WTC11 (cell line): Measurements from ENCODE around the gene FFAR3. TPM values are rescaled to one million over a fixed set of nuclear protein-coding genes. Genes with fewer than 3 reads are reported as not detected.
A peak's percentile ranks its signal among the peaks of the same experiment; 100 is the strongest.

Source experiments
- ATAC-seq: fragments of 200-7000 bp; cut with Tn5 transposase; 2 replicates; pipeline ENCODE4 v1.10.0; 2021; ENCODE audit warnings: mild to moderate bottlenecking, moderate library complexity
- CTCF ChIA-PET: fragments of 300-600 bp; sonication (Branson Sonifier 250); formaldehyde crosslinking; loops from one replicate; lab custom pipeline; 2021; ENCODE audit warnings: antibody characterized with exemption; lab: Charles Lee
- POLR2A ChIA-PET: fragments of 350-600 bp; sonication (Branson Sonifier 250); formaldehyde crosslinking; loops from one replicate; lab custom pipeline; 2021; ENCODE audit warnings: antibody characterized with exemption; lab: Charles Lee
- DNase-seq: peaks from one replicate; pipeline ENCODE4 v3.0.0; 2021; ENCODE audit warnings: low spot score
- H3K27ac Mint-ChIP-seq: 2 replicates; pipeline ENCODE4 v1.8.0; 2021; ENCODE audit warnings: mixed read lengths
- H3K27me3 Mint-ChIP-seq: 2 replicates; pipeline ENCODE4 v1.8.0; 2021; ENCODE audit warnings: low read depth, mild to moderate bottlenecking, moderate library complexity, mixed read lengths
- H3K36me3 Mint-ChIP-seq: 2 replicates; pipeline ENCODE4 v1.8.0; 2021; ENCODE audit warnings: mixed read lengths
- H3K4me1 Mint-ChIP-seq: 2 replicates; pipeline ENCODE4 v1.8.0; 2022; ENCODE audit warnings: mixed read lengths
- H3K4me3 Mint-ChIP-seq: 2 replicates; pipeline ENCODE4 v1.8.0; 2021; ENCODE audit warnings: mild to moderate bottlenecking, moderate library complexity, mixed read lengths
- H3K9me3 Mint-ChIP-seq: 2 replicates; pipeline ENCODE4 v1.8.0; 2021; ENCODE audit warnings: mixed read lengths
- ARID4B ChIP-seq: sonication (generic); formaldehyde crosslinking; IDR thresholded peaks from 2 replicates; pipeline ENCODE4 v1.8.0; 2023; ENCODE audit warnings: missing genetic modification reagents, mild to moderate bottlenecking, borderline replicate concordance
- FOXP1 ChIP-seq: sonication (generic); formaldehyde crosslinking; IDR thresholded peaks from 2 replicates; pipeline ENCODE4 v1.8.0; 2022; ENCODE audit warnings: missing genetic modification reagents, mild to moderate bottlenecking, moderate library complexity, borderline replicate concordance
- GABPB1 ChIP-seq: sonication (generic); formaldehyde crosslinking; IDR thresholded peaks from 2 replicates; pipeline ENCODE4 v1.8.1; 2023; ENCODE audit warnings: mild to moderate bottlenecking, missing genetic modification reagents
- JUN ChIP-seq: sonication (generic); formaldehyde crosslinking; IDR thresholded peaks from 2 replicates; pipeline ENCODE4 v1.8.0; 2023; ENCODE audit warnings: mild to moderate bottlenecking, missing genetic modification reagents
- MXD4 ChIP-seq: fragments of 250-450 bp; sonication (Bioruptor Pico); IDR thresholded peaks from 2 replicates; pipeline ENCODE4 v1.8.0; 2021; ENCODE audit warnings: mild to moderate bottlenecking, moderate library complexity, borderline replicate concordance
- RELA ChIP-seq: sonication (generic); formaldehyde crosslinking; IDR thresholded peaks from 2 replicates; pipeline ENCODE4 v1.8.1; 2022; ENCODE audit warnings: missing genetic modification reagents, mild to moderate bottlenecking, borderline replicate concordance
- SMAD4 ChIP-seq: sonication (generic); formaldehyde crosslinking; IDR thresholded peaks from 2 replicates; pipeline ENCODE4 v1.8.0; 2022; ENCODE audit warnings: mild to moderate bottlenecking, missing genetic modification reagents
- ZNF232 ChIP-seq: sonication (generic); formaldehyde crosslinking; IDR thresholded peaks from 2 replicates; pipeline ENCODE4 v1.8.0; 2022; ENCODE audit warnings: mild to moderate bottlenecking, missing genetic modification reagents
- ZNF317 ChIP-seq: sonication (generic); formaldehyde crosslinking; IDR thresholded peaks from 2 replicates; pipeline ENCODE4 v1.8.1; 2023; ENCODE audit warnings: low read depth, mild to moderate bottlenecking, moderate library complexity, missing genetic modification reagents, borderline replicate concordance
- ZNF396 ChIP-seq: fragments of 250-450 bp; sonication (Bioruptor Pico); IDR thresholded peaks from 2 replicates; pipeline ENCODE4 v1.8.0; 2021; ENCODE audit warnings: mild to moderate bottlenecking, moderate library complexity, borderline replicate concordance
- total RNA-seq: library from RNA; stranded (reverse); gene quantifications from 3 replicates; pipeline ENCODE4 v1.2.3, GENCODE V29; 2021
- TF ChIP-seq, protein P1 (sequence below): fragments of 250-450 bp; sonication (Bioruptor Pico); IDR thresholded peaks from 2 replicates; pipeline ENCODE4 v1.9.0; 2021; ENCODE audit warnings: mild to moderate bottlenecking
- TF ChIP-seq, protein P2 (sequence below): sonication (generic); formaldehyde crosslinking; IDR thresholded peaks from 2 replicates; pipeline ENCODE4 v1.8.0; 2023; ENCODE audit warnings: mild to moderate bottlenecking, missing genetic modification reagents
- TF ChIP-seq, protein P3 (sequence below): fragments of 250-450 bp; sonication (Bioruptor Pico); IDR thresholded peaks from 2 replicates; pipeline ENCODE4 v1.9.0; 2021; ENCODE audit warnings: mild to moderate bottlenecking, borderline replicate concordance
- TF ChIP-seq, protein P4 (sequence below): fragments of 250-450 bp; sonication (Bioruptor Pico); IDR thresholded peaks from 2 replicates; pipeline ENCODE4 v1.9.0; 2021; ENCODE audit warnings: moderate library complexity, mild to moderate bottlenecking, inconsistent platforms, borderline replicate concordance

The FFAR3 gene
- total RNA-seq, 1 experiment from 2014 or later: not detected

DNA sequence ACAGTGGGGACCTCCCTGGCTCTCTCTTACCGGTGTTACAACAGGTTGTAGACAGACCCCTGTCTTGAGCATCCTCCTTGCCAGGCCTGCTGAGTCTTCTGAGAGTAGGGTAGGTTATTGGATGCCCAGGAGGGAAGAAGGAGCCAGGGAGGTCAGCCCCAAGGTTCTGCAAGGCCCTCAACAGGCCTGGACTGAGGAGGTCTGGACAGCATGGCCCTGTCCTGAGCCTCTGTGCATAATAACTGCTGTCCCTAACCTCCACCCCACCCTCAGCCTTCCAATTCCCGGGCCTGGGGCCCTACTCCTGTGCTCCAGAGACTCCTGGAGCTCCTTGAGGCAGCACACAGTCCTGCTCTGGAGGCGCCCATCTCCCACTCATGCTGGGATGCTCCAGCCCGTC lies 28.9 kb upstream of the FFAR3 start:
- TF ChIP-seq ZNF232 (no peak), GABPB1 (no peak), ZNF317 (CRISPR knock-in tag) (no peak), JUN (CRISPR knock-in tag) (no peak), ZNF396 (no peak)
- TF ChIP-seq, protein P1, sequence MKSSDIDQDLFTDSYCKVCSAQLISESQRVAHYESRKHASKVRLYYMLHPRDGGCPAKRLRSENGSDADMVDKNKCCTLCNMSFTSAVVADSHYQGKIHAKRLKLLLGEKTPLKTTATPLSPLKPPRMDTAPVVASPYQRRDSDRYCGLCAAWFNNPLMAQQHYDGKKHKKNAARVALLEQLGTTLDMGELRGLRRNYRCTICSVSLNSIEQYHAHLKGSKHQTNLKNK: no peak
- TF ChIP-seq, protein P2, sequence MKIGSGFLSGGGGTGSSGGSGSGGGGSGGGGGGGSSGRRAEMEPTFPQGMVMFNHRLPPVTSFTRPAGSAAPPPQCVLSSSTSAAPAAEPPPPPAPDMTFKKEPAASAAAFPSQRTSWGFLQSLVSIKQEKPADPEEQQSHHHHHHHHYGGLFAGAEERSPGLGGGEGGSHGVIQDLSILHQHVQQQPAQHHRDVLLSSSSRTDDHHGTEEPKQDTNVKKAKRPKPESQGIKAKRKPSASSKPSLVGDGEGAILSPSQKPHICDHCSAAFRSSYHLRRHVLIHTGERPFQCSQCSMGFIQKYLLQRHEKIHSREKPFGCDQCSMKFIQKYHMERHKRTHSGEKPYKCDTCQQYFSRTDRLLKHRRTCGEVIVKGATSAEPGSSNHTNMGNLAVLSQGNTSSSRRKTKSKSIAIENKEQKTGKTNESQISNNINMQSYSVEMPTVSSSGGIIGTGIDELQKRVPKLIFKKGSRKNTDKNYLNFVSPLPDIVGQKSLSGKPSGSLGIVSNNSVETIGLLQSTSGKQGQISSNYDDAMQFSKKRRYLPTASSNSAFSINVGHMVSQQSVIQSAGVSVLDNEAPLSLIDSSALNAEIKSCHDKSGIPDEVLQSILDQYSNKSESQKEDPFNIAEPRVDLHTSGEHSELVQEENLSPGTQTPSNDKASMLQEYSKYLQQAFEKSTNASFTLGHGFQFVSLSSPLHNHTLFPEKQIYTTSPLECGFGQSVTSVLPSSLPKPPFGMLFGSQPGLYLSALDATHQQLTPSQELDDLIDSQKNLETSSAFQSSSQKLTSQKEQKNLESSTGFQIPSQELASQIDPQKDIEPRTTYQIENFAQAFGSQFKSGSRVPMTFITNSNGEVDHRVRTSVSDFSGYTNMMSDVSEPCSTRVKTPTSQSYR (CRISPR knock-in tag): no peak
- TF ChIP-seq, protein P3, sequence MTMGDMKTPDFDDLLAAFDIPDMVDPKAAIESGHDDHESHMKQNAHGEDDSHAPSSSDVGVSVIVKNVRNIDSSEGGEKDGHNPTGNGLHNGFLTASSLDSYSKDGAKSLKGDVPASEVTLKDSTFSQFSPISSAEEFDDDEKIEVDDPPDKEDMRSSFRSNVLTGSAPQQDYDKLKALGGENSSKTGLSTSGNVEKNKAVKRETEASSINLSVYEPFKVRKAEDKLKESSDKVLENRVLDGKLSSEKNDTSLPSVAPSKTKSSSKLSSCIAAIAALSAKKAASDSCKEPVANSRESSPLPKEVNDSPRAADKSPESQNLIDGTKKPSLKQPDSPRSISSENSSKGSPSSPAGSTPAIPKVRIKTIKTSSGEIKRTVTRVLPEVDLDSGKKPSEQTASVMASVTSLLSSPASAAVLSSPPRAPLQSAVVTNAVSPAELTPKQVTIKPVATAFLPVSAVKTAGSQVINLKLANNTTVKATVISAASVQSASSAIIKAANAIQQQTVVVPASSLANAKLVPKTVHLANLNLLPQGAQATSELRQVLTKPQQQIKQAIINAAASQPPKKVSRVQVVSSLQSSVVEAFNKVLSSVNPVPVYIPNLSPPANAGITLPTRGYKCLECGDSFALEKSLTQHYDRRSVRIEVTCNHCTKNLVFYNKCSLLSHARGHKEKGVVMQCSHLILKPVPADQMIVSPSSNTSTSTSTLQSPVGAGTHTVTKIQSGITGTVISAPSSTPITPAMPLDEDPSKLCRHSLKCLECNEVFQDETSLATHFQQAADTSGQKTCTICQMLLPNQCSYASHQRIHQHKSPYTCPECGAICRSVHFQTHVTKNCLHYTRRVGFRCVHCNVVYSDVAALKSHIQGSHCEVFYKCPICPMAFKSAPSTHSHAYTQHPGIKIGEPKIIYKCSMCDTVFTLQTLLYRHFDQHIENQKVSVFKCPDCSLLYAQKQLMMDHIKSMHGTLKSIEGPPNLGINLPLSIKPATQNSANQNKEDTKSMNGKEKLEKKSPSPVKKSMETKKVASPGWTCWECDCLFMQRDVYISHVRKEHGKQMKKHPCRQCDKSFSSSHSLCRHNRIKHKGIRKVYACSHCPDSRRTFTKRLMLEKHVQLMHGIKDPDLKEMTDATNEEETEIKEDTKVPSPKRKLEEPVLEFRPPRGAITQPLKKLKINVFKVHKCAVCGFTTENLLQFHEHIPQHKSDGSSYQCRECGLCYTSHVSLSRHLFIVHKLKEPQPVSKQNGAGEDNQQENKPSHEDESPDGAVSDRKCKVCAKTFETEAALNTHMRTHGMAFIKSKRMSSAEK (CRISPR knock-in tag): no peak
- TF ChIP-seq, all 79 proteins: peak for 0
- ATAC-seq: no peak
- Mint-ChIP-seq H3K4me3 (no peak overlapping the region), H3K4me1 (peaks cover 13% of the 10 kb centered on the region), H3K36me3 (no peaks in the 10 kb centered on the region), H3K9me3 (no peaks in the 10 kb centered on the region), H3K27me3 (no peaks in the 10 kb centered on the region; the same call in 1 of the 2 replicates), H3K27ac (no peak overlapping the region)
- POLR2A ChIA-PET: no interaction called here
- CTCF ChIA-PET: interaction anchor here (0.8 to 2.1 kb wide), 3 partner anchors 23 to 24 kb away, joined by 3 to 10 read pairs (median 4); no protein-coding TSS in a partner anchor
- DNase-seq: no peak

- peak overlapping the region; percentile 86; the same call in 1 of the 2 replicates for H3K27ac Mint-ChIP-seq
- H3K4me3 Mint-ChIP-seq: no peak overlapping the region
- POLR2A ChIA-PET: no interaction called here
- DNase-seq (no peak), ATAC-seq (no peak)
- H3K4me1 Mint-ChIP-seq: peaks cover 13% of the 10 kb centered on the region
- TF ChIP-seq, protein P2 (CRISPR knock-in tag): no peak
- TF ChIP-seq, protein P4, sequence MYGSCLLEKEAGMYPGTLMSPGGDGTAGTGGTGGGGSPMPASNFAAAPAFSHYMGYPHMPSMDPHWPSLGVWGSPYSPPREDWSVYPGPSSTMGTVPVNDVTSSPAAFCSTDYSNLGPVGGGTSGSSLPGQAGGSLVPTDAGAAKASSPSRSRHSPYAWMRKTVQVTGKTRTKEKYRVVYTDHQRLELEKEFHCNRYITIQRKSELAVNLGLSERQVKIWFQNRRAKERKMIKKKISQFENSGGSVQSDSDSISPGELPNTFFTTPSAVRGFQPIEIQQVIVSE (CRISPR knock-in tag): no peak
- TF ChIP-seq RELA (CRISPR knock-in tag): no peak
- TF ChIP-seq MXD4: no peak
- TF ChIP-seq ARID4B (CRISPR knock-in tag): no peak
- TF ChIP-seq SMAD4 (CRISPR knock-in tag): no peak
- TF ChIP-seq FOXP1 (CRISPR knock-in tag): no peak
- TF ChIP-seq, all 79 proteins: peak for 0
- no peaks in the 10 kb centered on the region; the same call in 1 of the 2 replicates for H3K27me3 Mint-ChIP-seq
- no peaks in the 10 kb centered on the region for H3K36me3 Mint-ChIP-seq
- CTCF ChIA-PET: interaction anchor here (1.8 kb wide), 1 partner anchor 22 kb away, joined by 5 read pairs; no protein-coding TSS in a partner anchor
- no peaks in the 10 kb centered on the region for H3K9me3 Mint-ChIP-seq
These were observed 27.8 kb upstream of the FFAR3 start for GRCh38 chr19:35330475-35330874.
